Right cardiac atrium (tissue), 5 donors: ENCODE data around the gene DACH1. TPM values are rescaled to one million over a fixed set of nuclear protein-coding genes. Genes with fewer than 3 reads are reported as not detected.
"Not testable (repeated sequence)": the region's sequence is repeated elsewhere in the genome, so short reads cannot be mapped to it uniquely, and the experiment has no call there.

Experiments
- ATAC-seq, 2 donors: fragments of 200-7000 bp; cut with Tn5 transposase; one replicate each; pipeline versions ENCODE4 v1.8.0 to v1.9.1; 2020; ENCODE audit warnings: moderate library complexity in 2 of 2, mild to moderate bottlenecking in 1 of 2
- DNase-seq, 3 donors: peaks; one replicate each; pipeline ENCODE4 v3.0.0-alpha.2; 2020
- H3K27ac ChIP-seq: one replicate; pipeline ENCODE4 v1.5.1; 2013; ENCODE audit warnings: mild to moderate bottlenecking, low read length, control low read depth, moderate library complexity
- H3K27me3 ChIP-seq: one replicate; pipeline ENCODE4 v1.6.1; 2013; ENCODE audit not compliant: control insufficient read depth, insufficient read depth
- H3K4me1 ChIP-seq: one replicate; pipeline ENCODE4 v1.6.1; 2013; ENCODE audit warnings: low read length; ENCODE audit not compliant: control insufficient read depth, insufficient read depth
- H3K4me3 ChIP-seq: one replicate; pipeline ENCODE4 v1.5.1; 2013; ENCODE audit warnings: low read length, control low read depth
- H3K9me3 ChIP-seq: one replicate; pipeline ENCODE4 v1.6.1; 2013; ENCODE audit warnings: low read length; ENCODE audit not compliant: control insufficient read depth
- WGBS: extraction: QIAGEN DNeasy Blood & Tissue Kit; methylation state at CpG from one replicate; pipeline ENCODE4 v1.1.7; 2013; 5-methylcytosine and 5-hydroxymethylcytosine counted together
- intact Hi-C, 4 donors: fragments of 100-400 bp; cut with DNase I; formaldehyde crosslinking; loops; one replicate each; pipeline versions ENCODE4 v1.11.0 to v1.14.0; 2022 to 2023
- polyA plus RNA-seq: library from polyadenylated mRNA; stranded (reverse); fragments of 200-250 nt; gene quantifications from one replicate; pipeline ENCODE4 v1.2.3, GENCODE V29; 2013
- total RNA-seq, 4 donors: library from RNA; stranded (reverse); fragmentation: NEBNext Ultra II Directional; extraction: Animal tissue kit (Norgen Biotek cat#: 25700); gene quantifications; one replicate each; pipeline ENCODE4 v1.2.1, GENCODE V29; 2021
- donor health status: healthy with polysubstance abuse.
- donor health status: DM: no; HTN: yes; CAD: no.
- donor health status: DM: no; HTN: no; CAD: no.
- donor health status: DM: no; HTN: yes; CAD: no; lungs with severe emphysema.
- donor health status: DM: yes; HTN: yes; CAD: no.

The DACH1 gene
- total and polyA plus RNA-seq, 5 donors, result 1.0 to 3.9 (median 1.3) TPM

DNA sequence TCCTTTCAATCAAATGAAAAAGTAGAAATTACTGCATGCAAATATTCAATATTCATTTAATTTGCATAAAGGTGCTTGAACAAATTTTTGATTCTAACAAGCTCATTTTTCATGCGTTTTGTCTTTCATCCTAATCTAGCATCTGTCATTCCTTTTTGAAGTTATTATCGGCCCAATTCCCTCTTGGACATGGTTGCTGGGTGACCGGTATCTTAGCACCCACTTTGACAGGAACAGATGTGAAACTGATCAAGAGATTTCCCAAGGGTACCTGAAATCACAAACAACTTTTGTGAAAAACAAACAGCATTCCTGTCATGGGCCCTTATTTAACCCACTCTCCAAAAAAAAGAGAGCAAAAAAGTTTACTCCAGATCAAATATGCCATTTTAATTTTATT lies 13.3 kb downstream of the DACH1 start:
- Histone ChIP-seq H3K27me3 (no peaks in the 10 kb centered on the region), H3K9me3 (no peaks in the 10 kb centered on the region), H3K4me1 (no peaks in the 10 kb centered on the region), H3K4me3 (no peak overlapping the region), H3K27ac (no peak overlapping the region)
- intact Hi-C loops, result no loop called here
- WGBS, result 81% methylated on average over 3 of the region's 3 CpGs
- DNase-seq, result no peak
- no peak for ATAC-seq

DNA sequence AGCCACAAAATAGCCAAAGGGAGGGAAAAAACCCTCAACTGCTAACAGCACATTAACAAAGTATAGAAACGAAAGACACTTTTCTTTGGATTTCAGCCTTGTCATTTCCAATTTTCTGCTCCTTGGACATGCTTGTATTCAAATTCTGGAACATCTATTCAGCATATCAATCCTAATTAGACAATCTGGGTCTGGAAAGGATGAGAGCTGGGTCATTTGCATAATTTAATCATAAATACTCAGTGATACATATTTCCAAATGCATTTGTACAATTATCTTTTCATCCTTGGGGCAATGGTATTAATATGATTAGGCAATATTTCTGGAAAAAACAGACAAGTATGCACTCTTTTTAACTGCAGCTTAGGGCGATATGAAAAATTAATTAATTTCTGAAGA lies 14.3 kb downstream of the DACH1 start:
- WGBS, result 84% methylated on average over 2 of the region's 2 CpGs
- DNase-seq, result no peak
- no peaks in the 10 kb centered on the region for H3K9me3 ChIP-seq
- no peak overlapping the region for H3K4me3 ChIP-seq
- no peaks in the 10 kb centered on the region for H3K4me1 ChIP-seq
- H3K27ac ChIP-seq, result no peak overlapping the region
- H3K27me3 ChIP-seq, result no peaks in the 10 kb centered on the region
- no peak for ATAC-seq
- intact Hi-C loops, result no loop called here

DNA sequence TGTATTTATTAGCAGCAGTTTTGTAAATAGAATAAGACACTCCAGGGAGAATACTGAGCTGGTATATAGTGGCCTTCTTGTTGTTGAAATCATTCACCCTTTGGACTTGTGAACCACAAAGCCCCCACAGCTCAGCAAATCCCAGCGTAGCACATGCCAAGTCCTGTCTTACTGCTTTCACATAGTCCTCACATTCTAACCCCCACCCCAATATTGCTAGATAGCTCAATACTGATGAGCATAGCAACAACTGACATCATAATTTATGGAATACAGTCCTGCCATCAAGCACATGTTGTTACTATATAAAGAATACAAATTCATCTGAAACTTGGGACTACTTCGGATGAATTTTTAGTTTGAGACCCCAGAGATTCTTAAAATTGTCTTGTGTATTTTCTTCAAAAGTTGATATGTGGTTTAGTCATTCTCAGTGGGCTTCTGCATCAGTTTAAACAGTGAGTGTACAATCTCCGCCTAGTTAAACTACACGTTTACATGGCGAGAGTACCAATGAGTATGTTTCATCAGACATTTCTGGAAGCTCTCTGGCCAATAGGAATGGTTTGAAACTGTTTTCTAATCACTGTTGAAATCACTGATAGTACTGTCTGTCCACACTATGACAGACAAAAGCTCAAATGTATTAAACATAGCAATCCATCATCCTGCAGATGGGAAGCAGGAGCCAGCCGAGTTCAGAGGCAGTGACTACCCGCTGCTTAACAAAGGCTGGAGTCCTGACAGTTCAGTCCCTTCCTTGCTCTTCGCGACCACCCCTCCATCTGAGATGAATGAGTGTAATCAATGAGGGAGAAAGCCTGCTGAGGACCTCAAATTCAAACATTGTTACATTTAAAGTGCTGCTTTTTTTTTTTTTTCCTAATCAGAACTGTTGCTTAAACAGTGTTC lies 15.2 kb downstream of the DACH1 start:
- WGBS, result 85% methylated on average over 9 of the region's 9 CpGs
- intact Hi-C loops, result no loop called here
- Histone ChIP-seq H3K4me1 (no peaks in the 10 kb centered on the region), H3K9me3 (no peaks in the 10 kb centered on the region), H3K27me3 (no peaks in the 10 kb centered on the region), H3K27ac (no peak overlapping the region), H3K4me3 (no peak overlapping the region)
- ATAC-seq (no peak), DNase-seq (no peak)

DNA sequence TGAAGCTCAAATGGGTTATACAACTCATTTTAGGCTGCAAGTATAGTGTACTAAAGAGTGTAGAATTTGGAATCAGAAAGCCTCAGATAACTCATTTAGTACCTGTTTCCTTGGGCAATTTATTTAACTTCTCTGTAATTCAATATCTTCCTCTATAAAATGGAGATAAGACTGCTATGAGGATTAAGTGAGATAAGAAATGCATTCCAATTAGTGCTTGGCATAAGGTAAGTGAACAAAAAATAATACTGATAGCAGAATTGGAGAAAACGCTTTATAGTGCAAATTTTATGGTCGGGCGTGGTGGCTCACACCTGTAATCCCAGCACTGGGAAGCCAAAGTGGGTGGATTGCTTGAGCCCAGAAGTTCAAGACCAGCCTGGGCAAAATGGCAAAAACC lies 25.0 kb downstream of the DACH1 start:
- no peak for ATAC-seq
- H3K27me3 ChIP-seq, result no peaks in the 10 kb centered on the region
- no peak overlapping the region for H3K27ac ChIP-seq
- no peaks in the 10 kb centered on the region for H3K9me3 ChIP-seq
- WGBS, result 95% methylated on average over 3 of the region's 3 CpGs
- no peak for DNase-seq
- H3K4me1 ChIP-seq, result no peaks in the 10 kb centered on the region
- intact Hi-C loops, result no loop called here
- no peak overlapping the region for H3K4me3 ChIP-seq

DNA sequence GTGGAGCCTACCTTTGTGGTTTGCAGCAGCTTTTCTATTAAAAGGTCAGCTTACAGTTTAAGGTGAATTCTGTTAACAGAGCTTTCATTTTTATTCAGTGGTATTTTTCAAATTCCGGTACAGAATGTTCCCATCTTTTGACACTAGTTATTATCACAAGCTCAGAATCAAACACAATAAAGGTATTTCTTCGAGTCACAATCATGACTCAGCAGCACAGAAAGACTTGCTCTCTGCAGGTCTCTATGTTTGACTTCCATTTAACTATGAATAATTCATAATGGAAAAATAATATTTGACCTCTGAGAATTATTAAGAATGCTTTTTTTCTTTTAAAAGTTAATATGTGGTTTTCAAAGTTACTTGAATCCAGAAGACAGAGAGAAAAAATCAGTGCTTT lies 28.2 kb downstream of the DACH1 start:
- intact Hi-C loops, result no loop called here

DNA sequence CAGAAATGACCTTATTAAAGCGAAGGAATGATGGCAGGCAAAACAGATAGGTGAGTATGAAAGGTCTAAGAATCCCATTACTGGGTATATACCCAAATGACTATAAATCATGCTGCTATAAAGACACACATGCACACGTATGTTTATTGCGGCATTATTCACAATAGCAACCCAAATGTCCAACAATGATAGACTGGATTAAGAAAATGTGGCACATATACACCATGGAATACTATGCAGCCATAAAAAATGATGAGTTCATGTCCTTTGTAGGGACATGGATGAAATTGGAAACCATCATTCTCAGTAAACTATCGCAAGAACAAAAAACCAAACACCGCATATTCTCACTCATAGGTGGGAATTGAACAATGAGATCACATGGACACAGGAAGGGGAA lies 29.4 kb downstream of the DACH1 start:
- H3K27ac ChIP-seq, intact Hi-C loops, ATAC-seq, H3K27me3 ChIP-seq, H3K4me3 ChIP-seq, H3K9me3 ChIP-seq, H3K4me1 ChIP-seq, DNase-seq: not testable (repeated sequence)
- WGBS, result 96% methylated on average over 3 of the region's 5 CpGs

More for the DNA sequence above, 28.2 kb downstream of the DACH1 start:
- H3K27me3 ChIP-seq, result no peaks in the 10 kb centered on the region
- no peak for ATAC-seq
- H3K27ac ChIP-seq, result no peak overlapping the region
- no peak for DNase-seq
- 76% methylated on average over 2 of the region's 2 CpGs for WGBS
- H3K4me1 ChIP-seq, result no peaks in the 10 kb centered on the region
- H3K9me3 ChIP-seq, result no peaks in the 10 kb centered on the region
- H3K4me3 ChIP-seq, result no peak overlapping the region

DNA sequence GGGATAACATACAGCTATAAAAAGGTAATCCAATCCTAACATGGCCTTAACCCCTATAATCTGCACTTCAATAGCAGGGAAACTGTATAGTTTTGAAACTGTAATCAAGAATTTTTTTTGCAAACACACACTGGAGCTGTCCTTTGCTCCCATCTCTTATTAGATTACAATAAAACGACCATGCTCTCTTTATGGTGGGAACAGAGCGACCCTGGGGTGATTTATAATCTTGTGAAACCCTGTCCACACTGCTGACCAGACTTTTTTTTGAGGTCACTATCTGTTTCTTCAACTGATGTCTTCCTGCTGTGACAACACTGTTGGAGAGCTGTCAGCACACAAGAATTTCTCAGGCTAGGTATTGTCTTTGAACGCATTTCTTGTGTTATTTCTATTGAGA lies 35.3 kb downstream of the DACH1 start:
- H3K4me3 ChIP-seq, result no peak overlapping the region
- no peaks in the 10 kb centered on the region for H3K9me3 ChIP-seq
- DNase-seq, result no peak
- no peak overlapping the region for H3K27ac ChIP-seq
- no peak for ATAC-seq
- intact Hi-C loops, result no loop called here
- H3K4me1 ChIP-seq, result no peaks in the 10 kb centered on the region
- no peaks in the 10 kb centered on the region for H3K27me3 ChIP-seq
- WGBS, result 48% methylated on average over 3 of the region's 3 CpGs

DNA sequence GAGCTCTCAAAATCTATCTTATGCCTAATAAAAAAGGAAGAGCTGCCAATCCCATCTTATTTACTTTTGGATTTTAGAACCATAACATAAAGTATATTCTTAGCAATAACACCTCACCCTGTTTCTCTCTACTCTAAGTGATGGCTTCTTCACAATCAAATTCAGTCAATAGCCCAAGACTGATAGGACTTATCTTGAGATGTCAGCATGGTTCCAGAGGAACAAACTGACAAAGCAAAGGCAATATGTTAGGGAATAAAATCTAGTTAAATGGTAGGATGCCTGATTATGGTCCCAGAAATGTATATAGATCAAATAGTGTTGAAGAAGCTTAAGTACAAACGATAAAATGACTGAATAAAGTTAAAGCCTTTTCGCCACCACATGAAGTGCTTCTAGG lies 36.3 kb downstream of the DACH1 start:
- 79% methylated on average over 2 of the region's 2 CpGs for WGBS
- Histone ChIP-seq H3K27me3 (no peaks in the 10 kb centered on the region), H3K27ac (no peak overlapping the region), H3K4me1 (no peaks in the 10 kb centered on the region), H3K4me3 (no peak overlapping the region), H3K9me3 (no peaks in the 10 kb centered on the region)
- ATAC-seq (no peak), DNase-seq (no peak)
- intact Hi-C loops, result no loop called here

DNA sequence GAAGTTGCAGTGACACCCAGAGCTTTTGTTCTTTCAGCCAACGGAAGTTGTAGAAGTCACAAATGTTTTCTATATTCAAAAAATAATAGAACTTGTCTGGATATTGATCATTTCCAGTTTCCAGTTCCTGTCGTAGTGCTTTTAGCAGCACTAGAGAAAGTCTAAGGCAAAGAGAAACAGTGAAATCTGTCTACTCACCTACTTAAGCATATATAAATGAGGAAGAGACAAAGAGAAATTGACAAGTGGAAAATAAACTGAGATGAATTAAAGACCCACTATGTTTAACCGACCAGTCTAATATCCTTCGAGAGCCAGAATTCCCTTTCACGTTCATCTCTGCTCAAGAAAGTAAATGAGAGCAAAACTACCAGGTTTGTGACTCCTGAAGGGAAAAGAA lies 36.7 kb downstream of the DACH1 start:
- no peaks in the 10 kb centered on the region for H3K27me3 ChIP-seq
- no peak overlapping the region for H3K27ac ChIP-seq
- intact Hi-C loops, result no loop called here
- ATAC-seq (no peak), DNase-seq (no peak)
- no peak overlapping the region for H3K4me3 ChIP-seq
- no peaks in the 10 kb centered on the region for H3K9me3 ChIP-seq
- WGBS, result 67% methylated on average over 5 of the region's 5 CpGs
- H3K4me1 ChIP-seq, result no peaks in the 10 kb centered on the region

DNA sequence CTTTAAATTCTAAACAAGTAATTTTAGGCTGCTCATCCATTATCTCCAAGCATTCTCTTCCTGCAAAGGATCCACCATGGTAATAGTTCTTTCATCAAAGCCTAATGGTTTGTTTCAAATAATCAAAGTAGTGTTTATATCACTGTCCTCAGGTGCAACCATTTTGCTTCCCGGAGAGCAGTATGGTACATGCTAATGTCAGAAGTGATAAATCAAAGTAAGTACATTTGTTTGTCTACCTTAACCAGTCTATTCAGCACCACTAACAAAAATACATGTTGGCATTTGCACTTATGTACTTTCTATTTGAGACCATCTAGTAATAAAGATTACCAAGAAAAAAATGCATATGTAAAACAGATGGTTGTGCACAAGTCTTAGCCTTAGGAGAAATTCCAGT lies 37.5 kb downstream of the DACH1 start:
- DNase-seq, result no peak
- intact Hi-C loops, result no loop called here
- Histone ChIP-seq H3K27me3 (no peaks in the 10 kb centered on the region), H3K4me1 (no peaks in the 10 kb centered on the region), H3K9me3 (no peaks in the 10 kb centered on the region), H3K27ac (no peak overlapping the region), H3K4me3 (no peak overlapping the region)
- WGBS, result 90% methylated on average over 1 of the region's 1 CpG
- ATAC-seq, result no peak

DNA sequence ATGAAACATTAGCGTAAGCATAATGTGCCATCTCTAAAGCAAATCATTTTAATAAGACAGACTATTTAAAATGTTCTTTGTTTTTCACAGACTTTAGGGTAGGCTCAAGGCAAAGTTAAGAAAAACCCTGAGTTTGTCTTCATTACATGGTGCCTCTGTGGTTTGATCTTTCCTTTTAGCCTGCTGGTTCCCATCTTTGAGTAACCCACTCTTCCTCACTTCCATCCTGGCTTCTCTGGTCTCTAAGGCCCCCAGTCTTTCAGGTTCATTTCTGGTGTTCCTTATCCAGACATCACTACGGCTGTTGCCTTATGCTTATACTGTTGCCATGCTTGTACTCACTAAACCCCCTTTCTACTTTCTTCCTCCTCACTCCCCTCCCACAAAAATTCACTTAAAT lies 38.4 kb downstream of the DACH1 start:
- WGBS, result 87% methylated on average over 2 of the region's 2 CpGs
- intact Hi-C loops, result no loop called here
- no peak for DNase-seq
- Histone ChIP-seq H3K4me3 (no peak overlapping the region), H3K27ac (no peak overlapping the region), H3K27me3 (no peaks in the 10 kb centered on the region), H3K9me3 (no peaks in the 10 kb centered on the region), H3K4me1 (no peaks in the 10 kb centered on the region)
- no peak for ATAC-seq

DNA sequence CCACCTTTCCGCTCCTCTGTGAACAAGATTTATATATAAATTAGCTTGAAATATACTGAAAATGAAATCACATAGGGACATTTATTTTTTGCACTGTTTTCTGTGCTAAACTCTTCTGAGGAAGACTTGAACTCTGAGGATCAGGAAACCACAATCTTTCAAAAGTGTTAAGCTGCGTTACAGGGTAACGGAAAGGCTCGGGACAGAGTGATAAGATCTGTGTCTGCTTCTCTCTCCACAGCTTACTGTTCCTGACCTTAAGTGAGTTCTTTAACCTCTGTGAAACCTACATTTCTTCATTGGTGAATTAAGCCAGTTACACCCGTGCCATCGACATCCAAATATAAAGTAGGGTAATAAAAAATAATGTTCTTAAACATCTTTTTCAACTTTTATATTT lies 38.9 kb downstream of the DACH1 start:
- Histone ChIP-seq H3K4me1 (no peaks in the 10 kb centered on the region), H3K27ac (no peak overlapping the region), H3K9me3 (no peaks in the 10 kb centered on the region), H3K27me3 (no peaks in the 10 kb centered on the region), H3K4me3 (no peak overlapping the region)
- intact Hi-C loops, result no loop called here
- ATAC-seq (no peak), DNase-seq (no peak)
- WGBS, result 55% methylated on average over 6 of the region's 6 CpGs
